Neuronal stem cell (in vitro differentiated cells): Measurements from ENCODE around the gene NAGPA.

ENCODE experiments used
- DNase-seq: peaks from one replicate; pipeline ENCODE4 v3.0.0-alpha.2; 2013; ENCODE audit warnings: low spot score
- H2AFZ ChIP-seq: one replicate; pipeline ENCODE4 v1.6.1; 2013; ENCODE audit warnings: mild to moderate bottlenecking, low read length, inconsistent platforms
- H2AK5ac ChIP-seq: 2 replicates; pipeline ENCODE4 v1.6.1; 2013; ENCODE audit warnings: low read depth, mild to moderate bottlenecking, inconsistent platforms, low read length, moderate library complexity, mixed read lengths
- H2BK120ac ChIP-seq: 2 replicates; pipeline ENCODE4 v1.6.1; 2013; ENCODE audit warnings: low read depth, mild to moderate bottlenecking, inconsistent platforms, low read length, moderate library complexity, mixed read lengths
- H2BK12ac ChIP-seq: one replicate; pipeline ENCODE4 v1.6.1; 2013; ENCODE audit warnings: low read length, inconsistent platforms
- H2BK15ac ChIP-seq: 2 replicates; pipeline ENCODE4 v1.6.1; 2013; ENCODE audit warnings: mild to moderate bottlenecking, low read length, inconsistent platforms, mixed read lengths
- H2BK5ac ChIP-seq: one replicate; pipeline ENCODE4 v1.6.1; 2013; ENCODE audit warnings: inconsistent platforms, mild to moderate bottlenecking, low read length, moderate library complexity
- H3K14ac ChIP-seq: one replicate; pipeline ENCODE4 v1.6.1; 2013; ENCODE audit warnings: low read length, inconsistent platforms
- H3K18ac ChIP-seq: 2 replicates; pipeline ENCODE4 v1.6.1; 2013; ENCODE audit warnings: low read length, inconsistent platforms
- H3K23ac ChIP-seq: 2 replicates; pipeline ENCODE4 v1.6.1; 2013; ENCODE audit warnings: low read depth, mild to moderate bottlenecking, mixed read lengths, low read length, inconsistent platforms; ENCODE audit not compliant: poor library complexity
- H3K27ac ChIP-seq: replicated peaks from 3 replicates; pipeline ENCODE4 v1.5.1; 2013; ENCODE audit warnings: low read length, inconsistent platforms
- H3K27me3 ChIP-seq, 3 experiments: 2 replicates each; pipeline ENCODE4 v1.6.1; 2013; ENCODE audit warnings: low read length in 3 of 3, mild to moderate bottlenecking in 2 of 3, inconsistent platforms in 1 of 3, low read depth in 1 of 3, mixed read lengths in 1 of 3, moderate library complexity in 1 of 3; ENCODE audit not compliant: control insufficient read depth in 3 of 3, insufficient read depth in 3 of 3
- H3K36me3 ChIP-seq, 2 donors: replicated peaks in 1 of 2; 2 replicates each; pipeline ENCODE4 v1.6.1; 2013; ENCODE audit warnings: low read length in 2 of 2; ENCODE audit not compliant: control insufficient read depth in 2 of 2, insufficient read depth in 2 of 2
- H3K4ac ChIP-seq: 2 replicates; pipeline ENCODE4 v1.6.1; 2013; ENCODE audit warnings: inconsistent platforms, mild to moderate bottlenecking, low read length, moderate library complexity
- H3K4me1 ChIP-seq, 2 donors: 1 replicate in 1 of 2; 2 replicates in 1 of 2; pipeline ENCODE4 v1.6.1; 2013; ENCODE audit warnings: low read length in 2 of 2, low read depth in 1 of 2; ENCODE audit not compliant: control insufficient read depth in 2 of 2, insufficient read depth in 1 of 2
- H3K4me2 ChIP-seq: one replicate; pipeline ENCODE4 v1.6.1; 2013; ENCODE audit warnings: mild to moderate bottlenecking, low read length, inconsistent platforms; ENCODE audit not compliant: insufficient read depth, poor library complexity, severe bottlenecking
- H3K4me3 ChIP-seq, 2 donors: 2 replicates each; pipeline ENCODE4 v1.5.1; 2013; ENCODE audit warnings: low read length in 2 of 2, mild to moderate bottlenecking in 2 of 2, inconsistent platforms in 1 of 2, moderate library complexity in 1 of 2
- H3K79me1 ChIP-seq: one replicate; pipeline ENCODE4 v1.6.1; 2013; ENCODE audit warnings: low read depth, mild to moderate bottlenecking, inconsistent platforms, low read length, moderate library complexity
- H3K9ac ChIP-seq: one replicate; pipeline ENCODE4 v1.6.1; 2013; ENCODE audit warnings: mild to moderate bottlenecking, low read depth, low read length, inconsistent platforms; ENCODE audit not compliant: poor library complexity
- H3K9me3 ChIP-seq, 2 donors: replicated peaks in 1 of 2; 2 replicates each; pipeline versions ENCODE3 to v1.6.1; 2013; ENCODE audit warnings: low read length in 2 of 2, mild to moderate bottlenecking in 2 of 2, inconsistent platforms in 1 of 2, low read depth in 1 of 2, mixed read lengths in 1 of 2, moderate library complexity in 1 of 2; ENCODE audit not compliant: control insufficient read depth in 2 of 2, insufficient read depth in 1 of 2
- H4K8ac ChIP-seq: one replicate; pipeline ENCODE4 v1.6.1; 2013; ENCODE audit warnings: low read depth, mild to moderate bottlenecking, inconsistent platforms, low read length, moderate library complexity
- H4K91ac ChIP-seq: one replicate; pipeline ENCODE4 v1.6.1; 2013; ENCODE audit warnings: low read length, low read depth, mild to moderate bottlenecking, inconsistent platforms; ENCODE audit not compliant: poor library complexity
- WGBS, 2 donors: extraction: QIAGEN DNeasy Blood & Tissue Kit; methylation state at CpG; one replicate each; pipeline ENCODE4 v1.1.7; 2013; ENCODE audit warnings: missing lambda C conversion rate in 2 of 2, mixed read lengths in 1 of 2; ENCODE audit not compliant: insufficient read length in 2 of 2, insufficient replicate concordance in 1 of 2; ENCODE audit errors: extremely low coverage in 2 of 2; 5-methylcytosine and 5-hydroxymethylcytosine counted together

NAGPA gene

GRCh38 chr16:4987580-4988374 is 46.0 kb downstream of the NAGPA start:
- no peak for DNase-seq
- H2BK120ac ChIP-seq, result no peak overlapping the region
- peak overlapping the region in 1 of 2 donors; percentile 74 for H3K4me3 ChIP-seq
- H2BK5ac ChIP-seq, result no peak overlapping the region
- H2AK5ac ChIP-seq, result peak overlapping the region; percentile 7
- peaks cover 0 to 3% of the 10 kb centered on the region in 2 donors for H3K9me3 ChIP-seq
- peaks cover 0 to 6% of the 10 kb centered on the region in 2 donors for H3K4me1 ChIP-seq
- no peak overlapping the region for H3K4ac ChIP-seq
- no peaks in the 10 kb centered on the region for H3K36me3 ChIP-seq
- H2BK12ac ChIP-seq, result peak overlapping the region; percentile 46
- H4K91ac ChIP-seq, result no peak overlapping the region
- peak overlapping the region; percentile 22 for H3K23ac ChIP-seq
- no peak overlapping the region for H3K27ac ChIP-seq
- no CpG with 5 or more reads among the region's 60 CpGs for WGBS, 2 donors
- H3K79me1 ChIP-seq, result no peaks in the 10 kb centered on the region
- H3K18ac ChIP-seq, result peak overlapping the region; percentile 93
- peak overlapping the region; percentile 30 for H2BK15ac ChIP-seq
- H3K14ac ChIP-seq, result no peak overlapping the region
- peaks cover 6 to 43% (median 24%) of the 10 kb centered on the region in 3 experiments for H3K27me3 ChIP-seq
- peak overlapping the region; percentile 77 for H3K9ac ChIP-seq
- peak overlapping the region; percentile 51 for H3K4me2 ChIP-seq
- peak overlapping the region; percentile 76 for H2AFZ ChIP-seq
- no peak overlapping the region for H4K8ac ChIP-seq

GRCh38 chr16:4987250-4987579 is 46.5 kb downstream of the NAGPA start:
- Histone ChIP-seq H4K8ac (no peak overlapping the region), H3K79me1 (no peaks in the 10 kb centered on the region), H3K27ac (no peak overlapping the region), H3K4ac (no peak overlapping the region), H3K4me2 (peak overlapping the region; percentile 51), H2BK120ac (no peak overlapping the region), H2AFZ (peak overlapping the region; percentile 76), H3K27me3 (peaks cover 6 to 48% (median 24%) of the 10 kb centered on the region in 3 experiments), H3K36me3 (no peaks in the 10 kb centered on the region), H3K9me3 (peaks cover 0 to 3% of the 10 kb centered on the region in 2 donors), H2AK5ac (no peak overlapping the region), H3K4me1 (peaks cover 0 to 6% of the 10 kb centered on the region in 2 donors), H3K18ac (peak overlapping the region; percentile 77), H3K9ac (peak overlapping the region; percentile 77), H2BK12ac (peak overlapping the region; percentile 46), H4K91ac (no peak overlapping the region), H3K4me3 (peak overlapping the region in 1 of 2 donors; percentile 74), H3K23ac (no peak overlapping the region), H2BK15ac (peak overlapping the region; percentile 30), H3K14ac (no peak overlapping the region), H2BK5ac (no peak overlapping the region)
- DNase-seq, result no peak
- no CpG with 5 or more reads among the region's 10 CpGs for WGBS, 2 donors

- H3K4me2 ChIP-seq, result no peak overlapping the region
- no peak overlapping the region for H2BK5ac ChIP-seq
- no peak for DNase-seq
- no peak overlapping the region for H3K4me3 ChIP-seq
- no peak overlapping the region for H2AFZ ChIP-seq
- H2BK120ac ChIP-seq, result no peak overlapping the region
- H2BK15ac ChIP-seq, result no peak overlapping the region
- peaks cover 0 to 6% of the 10 kb centered on the region in 2 donors for H3K4me1 ChIP-seq
- H4K8ac ChIP-seq, result no peak overlapping the region
- no peak overlapping the region for H3K9ac ChIP-seq
- no peak overlapping the region for H3K4ac ChIP-seq
- no peak overlapping the region for H4K91ac ChIP-seq
- peaks cover 0 to 3% of the 10 kb centered on the region in 2 donors for H3K9me3 ChIP-seq
- H3K27ac ChIP-seq, result no peak overlapping the region
- no peaks in the 10 kb centered on the region for H3K36me3 ChIP-seq
- no peak overlapping the region for H2BK12ac ChIP-seq
- no peaks in the 10 kb centered on the region for H3K79me1 ChIP-seq
- no peak overlapping the region for H3K14ac ChIP-seq
- no peak overlapping the region for H3K23ac ChIP-seq
- H2AK5ac ChIP-seq, result no peak overlapping the region
- no CpG with 5 or more reads among the region's 5 CpGs for WGBS, 2 donors
- H3K18ac ChIP-seq, result no peak overlapping the region
- peaks cover 6 to 58% (median 24%) of the 10 kb centered on the region in 3 experiments for H3K27me3 ChIP-seq
These were observed 49.4 kb downstream of the NAGPA start for GRCh38 chr16:4984174-4984990.
